Osteocyte (in vitro differentiated cells): ENCODE data around the gene LRFN4. TPM values are rescaled to one million over a fixed set of nuclear protein-coding genes. Genes with fewer than 3 reads are reported as not detected.

Source experiments
- DNase-seq: peaks from one replicate; pipeline ENCODE4 v3.0.0; 2021; ENCODE audit warnings: mixed read lengths; ENCODE audit not compliant: unreplicated experiment; ENCODE audit errors: extremely low spot score
- H3K27ac Mint-ChIP-seq: one replicate; pipeline ENCODE4 v1.8.0; 2021; ENCODE audit warnings: mild to moderate bottlenecking, mixed read lengths; ENCODE audit not compliant: unreplicated experiment
- H3K27me3 Mint-ChIP-seq: one replicate; pipeline ENCODE4 v1.8.0; 2021; ENCODE audit warnings: mixed read lengths; ENCODE audit not compliant: unreplicated experiment
- H3K36me3 Mint-ChIP-seq: one replicate; pipeline ENCODE4 v1.8.0; 2021; ENCODE audit warnings: mixed read lengths; ENCODE audit not compliant: unreplicated experiment
- H3K4me1 Mint-ChIP-seq: one replicate; pipeline ENCODE4 v1.8.0; 2021; ENCODE audit warnings: mixed read lengths; ENCODE audit not compliant: unreplicated experiment
- H3K4me3 Mint-ChIP-seq: one replicate; pipeline ENCODE4 v1.8.0; 2021; ENCODE audit warnings: mild to moderate bottlenecking, moderate library complexity, mixed read lengths; ENCODE audit not compliant: unreplicated experiment
- H3K9me3 Mint-ChIP-seq: one replicate; pipeline ENCODE4 v1.8.0; 2021; ENCODE audit warnings: mixed read lengths; ENCODE audit not compliant: unreplicated experiment
- CTCF ChIP-seq: fragments of 200-600 bp; sonication (generic); IDR thresholded peaks from 2 replicates; pipeline ENCODE4 v1.5.0; 2021; ENCODE audit warnings: antibody characterized with exemption, mild to moderate bottlenecking, moderate library complexity
- total RNA-seq: library from RNA; stranded (reverse); gene quantifications from 2 replicates; pipeline ENCODE4 v1.2.1, GENCODE V29; 2021

Gene LRFN4
- total RNA-seq, 1 donor from 2014 or later, result 45.0 TPM

GRCh38 chr11:66878474-66878873 is 21.6 kb downstream of the LRFN4 start:
- Mint-ChIP-seq H3K36me3 (no peaks in the 10 kb centered on the region), H3K4me1 (peaks cover 61% of the 10 kb centered on the region), H3K27me3 (no peaks in the 10 kb centered on the region), H3K4me3 (no peak overlapping the region), H3K27ac (peak overlapping the region; percentile 84), H3K9me3 (no peaks in the 10 kb centered on the region)
- TF ChIP-seq CTCF, result no peak
- DNase-seq, result no peak

GRCh38 chr11:66879000-66879399 is 22.1 kb downstream of the LRFN4 start:
- Mint-ChIP-seq H3K4me1 (peaks cover 65% of the 10 kb centered on the region), H3K27me3 (no peaks in the 10 kb centered on the region), H3K9me3 (no peaks in the 10 kb centered on the region), H3K4me3 (no peak overlapping the region), H3K36me3 (no peaks in the 10 kb centered on the region), H3K27ac (peak overlapping the region; percentile 84)
- TF ChIP-seq CTCF, result no peak
- no peak for DNase-seq

GRCh38 chr11:66879583-66879982 is 22.7 kb downstream of the LRFN4 start:
- H3K4me1 Mint-ChIP-seq, result peaks cover 65% of the 10 kb centered on the region
- H3K4me3 Mint-ChIP-seq, result no peak overlapping the region
- H3K36me3 Mint-ChIP-seq, result no peaks in the 10 kb centered on the region
- no peak for DNase-seq
- no peaks in the 10 kb centered on the region for H3K27me3 Mint-ChIP-seq
- H3K27ac Mint-ChIP-seq, result peak overlapping the region; percentile 2
- H3K9me3 Mint-ChIP-seq, result no peaks in the 10 kb centered on the region
- no peak for TF ChIP-seq CTCF

DNA sequence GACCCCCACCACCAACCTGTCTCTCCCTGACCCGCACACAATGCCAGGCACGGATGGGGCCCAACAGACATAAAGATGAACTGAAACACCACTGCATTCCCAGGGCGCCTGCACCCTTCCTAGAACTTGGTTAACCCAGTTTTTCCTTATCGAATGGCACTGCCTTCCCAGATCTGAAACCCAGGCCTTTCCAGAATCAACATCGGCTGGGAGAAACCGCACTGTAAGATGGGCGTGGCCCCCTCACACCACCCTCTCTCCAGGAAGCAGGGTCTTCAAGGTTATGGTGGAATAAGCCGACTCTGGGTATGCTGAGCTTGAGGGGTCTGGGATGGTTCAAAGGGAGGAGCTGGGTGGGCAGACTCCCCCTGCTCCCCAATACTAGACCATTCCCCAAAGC is 23.1 kb downstream of the LRFN4 start:
- Mint-ChIP-seq H3K9me3 (no peaks in the 10 kb centered on the region), H3K27me3 (no peaks in the 10 kb centered on the region), H3K27ac (no peak overlapping the region), H3K4me1 (peaks cover 65% of the 10 kb centered on the region), H3K36me3 (no peaks in the 10 kb centered on the region), H3K4me3 (no peak overlapping the region)
- no peak for TF ChIP-seq CTCF
- DNase-seq, result no peak

GRCh38 chr11:66880496-66881450 is 23.9 kb downstream of the LRFN4 start:
- Mint-ChIP-seq H3K27ac (no peak overlapping the region), H3K36me3 (no peaks in the 10 kb centered on the region), H3K27me3 (no peaks in the 10 kb centered on the region), H3K4me3 (no peak overlapping the region), H3K9me3 (no peaks in the 10 kb centered on the region), H3K4me1 (peaks cover 70% of the 10 kb centered on the region)
- peak; percentile 9 for TF ChIP-seq CTCF
- no peak for DNase-seq
